HCT116 (cell line): ENCODE results near the gene SLC7A8. TPM values are rescaled to one million over a fixed set of nuclear protein-coding genes. Genes with fewer than 3 reads are reported as not detected.

Experiments
- ATAC-seq: fragments of 200-7000 bp; cut with Tn5 transposase; 2 replicates; pipeline ENCODE4 v1.9.1; 2020; ENCODE audit warnings: mild to moderate bottlenecking, moderate library complexity
- BruUV-seq: library from RNA; stranded (reverse); fragments of 400-500 nt; replicated peaks from 2 replicates; lab custom pipeline; 2021; lab: Mats Ljungman, UMichigan
- CTCF ChIA-PET: fragments of 300-600 bp; sonication (Branson Sonifier 250); formaldehyde crosslinking; loops from one replicate; lab custom pipeline; 2021; ENCODE audit warnings: antibody characterized with exemption; lab: Charles Lee
- POLR2A ChIA-PET: fragments of 300-600, 350-600 bp; sonication (Branson Sonifier 250); formaldehyde crosslinking; loops from one replicate; lab custom pipeline; 2021; ENCODE audit warnings: antibody characterized with exemption; lab: Charles Lee
- RAD21 ChIA-PET, 2 experiments: fragments of 300-600 bp; sonication (Branson Sonifier 250); formaldehyde crosslinking; loops; one replicate each; lab custom pipeline; 2023; ENCODE audit warnings: low total read pairs in 2 of 2; ENCODE audit not compliant: uncharacterized antibody in 2 of 2, unreplicated experiment in 2 of 2, low non-redundant PET in 1 of 2; lab: Charles Lee
- DNase-seq: peaks from one replicate; pipeline ENCODE4 v3.0.0-alpha.2; 2010; ENCODE audit warnings: low read depth, low spot score
- H2AFZ ChIP-seq: fragments of 200-600 bp; shearing (Covaris generic), sonication (generic); 2 replicates; pipeline ENCODE4 v1.6.1; 2017; ENCODE audit warnings: low read depth, mixed run types, mixed read lengths, antibody characterized with exemption, low read length; ENCODE audit not compliant: poor library complexity, severe bottlenecking
- H3K27ac ChIP-seq: 2 replicates; pipeline ENCODE4 v1.5.1; 2012; ENCODE audit warnings: low read depth, low read length
- H3K27me3 ChIP-seq: fragments of 200-600 bp; sonication (generic); 2 replicates; pipeline ENCODE4 v1.6.1; 2016; ENCODE audit warnings: mixed run types, low read length, mixed read lengths; ENCODE audit not compliant: insufficient read depth
- H3K36me3 ChIP-seq, 2 experiments: fragments of 200-500 bp in 1 of 2; fragments of 200-600 bp in 1 of 2; sonication (Bioruptor generic) in 1 of 2; sonication (generic) in 1 of 2; 2 replicates each; pipeline versions ENCODE4 v1.5.1 to v1.6.1; 2014 to 2016; ENCODE audit warnings: low read length in 2 of 2, inconsistent platforms in 1 of 2, mixed read lengths in 1 of 2, mixed run types in 1 of 2; ENCODE audit not compliant: insufficient read depth in 2 of 2, control insufficient read depth in 1 of 2
- H3K4me1 ChIP-seq, 2 experiments: fragments of 200-600 bp in 1 of 2; sonication (generic) in 1 of 2; 2 replicates each; pipeline versions ENCODE4 v1.5.1 to v1.6.1; 2012 to 2017; ENCODE audit warnings: low read length in 2 of 2, inconsistent platforms in 1 of 2, mild to moderate bottlenecking in 1 of 2, mixed read lengths in 1 of 2, mixed run types in 1 of 2, moderate library complexity in 1 of 2; ENCODE audit not compliant: insufficient read depth in 2 of 2, control insufficient read depth in 1 of 2
- H3K4me2 ChIP-seq: fragments of 200-600 bp; sonication (generic); 2 replicates; pipeline ENCODE4 v1.6.1; 2017; ENCODE audit warnings: mixed run types, low read length, mixed read lengths
- H3K4me3 ChIP-seq, 2 experiments: fragments of 200-600 bp in 1 of 2; sonication (generic) in 1 of 2; replicated peaks in 1 of 2; 2 replicates each; pipeline ENCODE4 v1.5.1; 2011 to 2016; ENCODE audit warnings: low read length in 2 of 2, control low read depth in 1 of 2, low read depth in 1 of 2, mild to moderate bottlenecking in 1 of 2, mixed read lengths in 1 of 2, mixed run types in 1 of 2
- H3K79me2 ChIP-seq: fragments of 200-600 bp; sonication (generic); 2 replicates; pipeline ENCODE4 v1.6.1; 2017; ENCODE audit warnings: mild to moderate bottlenecking, mixed run types, low read length, moderate library complexity, mixed read lengths; ENCODE audit not compliant: insufficient read depth
- H3K9ac ChIP-seq: fragments of 200-600 bp; sonication (generic); 2 replicates; pipeline ENCODE4 v1.6.1; 2016; ENCODE audit warnings: low read length, mixed read lengths
- H3K9me2 ChIP-seq: fragments of 200-600 bp; sonication (generic), shearing (Covaris generic); 2 replicates; pipeline ENCODE4 v1.6.1; 2017; ENCODE audit warnings: mixed run types, mild to moderate bottlenecking, moderate library complexity; ENCODE audit not compliant: insufficient read depth
- H3K9me3 ChIP-seq, 2 experiments: fragments of 200-500 bp in 1 of 2; fragments of 200-600 bp in 1 of 2; sonication (Bioruptor generic) in 1 of 2; sonication (generic) in 1 of 2; 2 replicates each; pipeline ENCODE4 v1.6.1; 2014 to 2017; ENCODE audit warnings: low read length in 2 of 2, mixed read lengths in 2 of 2, inconsistent platforms in 1 of 2, low read depth in 1 of 2, mild to moderate bottlenecking in 1 of 2, mixed run types in 1 of 2, moderate library complexity in 1 of 2; ENCODE audit not compliant: control insufficient read depth in 1 of 2, insufficient read depth in 1 of 2
- H4K20me1 ChIP-seq: fragments of 200-600 bp; sonication (generic), shearing (Covaris generic); 2 replicates; pipeline ENCODE4 v1.6.1; 2017; ENCODE audit warnings: mixed run types, mild to moderate bottlenecking, moderate library complexity; ENCODE audit not compliant: insufficient read depth
- CBX3 ChIP-seq: IDR thresholded peaks from 2 replicates; pipeline ENCODE4 v1.6.1; 2012; ENCODE audit warnings: low read depth
- CEBPB ChIP-seq: IDR thresholded peaks from 2 replicates; pipeline ENCODE4 v1.6.1; 2012; ENCODE audit warnings: low read depth
- EGR1 ChIP-seq: IDR thresholded peaks from 2 replicates; pipeline ENCODE4 v1.6.1; 2012; ENCODE audit warnings: low read depth
- ELF1 ChIP-seq: IDR thresholded peaks from 2 replicates; pipeline ENCODE4 v1.6.1; 2012; ENCODE audit warnings: low read depth, borderline replicate concordance
- EZH2phosphoT487 ChIP-seq: fragments of 200-600 bp; IDR thresholded peaks from 2 replicates; pipeline ENCODE4 v1.6.1; 2018; ENCODE audit warnings: antibody characterized with exemption, borderline replicate concordance
- FOSL1 ChIP-seq: IDR thresholded peaks from 2 replicates; pipeline ENCODE4 v1.6.1; 2012; ENCODE audit warnings: low read depth
- POLR2A ChIP-seq: IDR thresholded peaks from 2 replicates; pipeline ENCODE4 v1.7.0; 2011; ENCODE audit warnings: borderline replicate concordance; ENCODE audit not compliant: insufficient read depth, insufficient read length; ENCODE audit errors: extremely low read depth
- POLR2AphosphoS5 ChIP-seq: IDR thresholded peaks from 2 replicates; pipeline ENCODE4 v1.6.1; 2011; ENCODE audit warnings: mild to moderate bottlenecking, low read depth, low read length, moderate library complexity
- RAD21 ChIP-seq: IDR thresholded peaks from 2 replicates; pipeline ENCODE4 v1.6.1; 2012; ENCODE audit warnings: low read depth, mild to moderate bottlenecking
- SIN3A ChIP-seq: IDR thresholded peaks from 2 replicates; pipeline ENCODE4 v1.6.1; 2012; ENCODE audit warnings: low read depth
- SP1 ChIP-seq: IDR thresholded peaks from 2 replicates; pipeline ENCODE4 v1.6.1; 2012; ENCODE audit warnings: low read depth
- SRF ChIP-seq: IDR thresholded peaks from 2 replicates; pipeline ENCODE4 v1.6.1; 2012; ENCODE audit warnings: low read depth
- ZNF274 ChIP-seq: fragments of 200-500 bp; sonication (Bioruptor generic); IDR thresholded peaks from 2 replicates; pipeline ENCODE4 v1.6.1; 2014; ENCODE audit warnings: mild to moderate bottlenecking, low read depth, low read length, inconsistent platforms
- intact Hi-C: fragments of 100-400 bp; cut with micrococcal nuclease; formaldehyde crosslinking; loops from 2 replicates; pipeline ENCODE4 v1.10.0; 2022
- total RNA-seq: library from RNA; stranded (reverse); gene quantifications from one replicate; pipeline ENCODE4 v1.2.1, GENCODE V29; 2021; ENCODE audit not compliant: unreplicated experiment
- TF ChIP-seq, protein P1 (sequence below): IDR thresholded peaks from 2 replicates; pipeline ENCODE4 v1.6.1; 2012; ENCODE audit warnings: low read depth
- TF ChIP-seq, protein P2 (sequence below): IDR thresholded peaks from 2 replicates; pipeline ENCODE4 v1.6.1; 2012
- TF ChIP-seq, protein P3 (sequence below), 3 experiments: fragments of 200-600 bp in 1 of 3; sonication (generic) in 1 of 3; IDR thresholded peaks in 2 of 3; conservative IDR thresholded peaks in 1 of 3; 2 replicates each; pipeline ENCODE4 v1.5.1; 2012 to 2017; ENCODE audit warnings: low read depth in 2 of 3, low read length in 2 of 3, antibody characterized with exemption in 1 of 3, borderline replicate concordance in 1 of 3, control low read depth in 1 of 3, mild to moderate bottlenecking in 1 of 3, mixed read lengths in 1 of 3, mixed run types in 1 of 3, moderate library complexity in 1 of 3; ENCODE audit not compliant: insufficient read depth in 1 of 3

SLC7A8 gene
- total RNA-seq, 1 experiment from 2014 or later: 5.3 TPM

DNA sequence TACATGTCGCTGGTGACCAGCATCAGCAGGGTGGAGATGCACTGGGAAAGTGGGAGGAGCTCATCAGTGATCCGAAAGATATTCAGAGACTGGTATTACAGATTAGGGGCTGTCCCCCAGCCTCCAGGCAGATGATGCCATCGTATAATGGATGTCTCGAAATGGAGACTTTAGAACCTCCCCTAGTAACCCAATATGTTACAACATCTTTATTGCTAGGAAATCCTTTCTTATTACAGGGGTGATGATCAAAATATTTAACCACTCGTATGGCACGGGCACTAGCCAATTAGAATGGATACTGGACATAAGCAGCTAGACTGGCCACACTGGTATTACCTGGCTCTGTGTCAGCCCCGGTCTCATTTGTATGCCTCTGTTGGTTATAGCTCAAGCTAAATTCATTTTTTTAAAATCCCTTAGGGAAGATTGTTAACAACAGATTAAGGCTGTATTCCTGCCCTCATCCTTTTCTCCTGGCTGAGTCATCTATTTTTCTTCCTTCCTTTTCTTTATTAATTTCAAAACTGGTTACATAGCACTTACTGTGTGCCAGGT, 53.6 kb downstream of the SLC7A8 start:
- no peaks in the 10 kb centered on the region for H3K9me2 ChIP-seq
- no peaks in the 10 kb centered on the region for H3K36me3 ChIP-seq
- no peak overlapping the region for H2AFZ ChIP-seq
- intact Hi-C loops: no loop called here
- no peak for TF ChIP-seq FOSL1
- TF ChIP-seq POLR2AphosphoS5: no peak
- TF ChIP-seq SIN3A: no peak
- no peak for TF ChIP-seq EGR1
- TF ChIP-seq CEBPB: no peak
- no peak for TF ChIP-seq SRF
- TF ChIP-seq ELF1: no peak
- TF ChIP-seq EZH2phosphoT487: no peak
- TF ChIP-seq RAD21: no peak
- TF ChIP-seq SP1: no peak
- TF ChIP-seq, protein P1, sequence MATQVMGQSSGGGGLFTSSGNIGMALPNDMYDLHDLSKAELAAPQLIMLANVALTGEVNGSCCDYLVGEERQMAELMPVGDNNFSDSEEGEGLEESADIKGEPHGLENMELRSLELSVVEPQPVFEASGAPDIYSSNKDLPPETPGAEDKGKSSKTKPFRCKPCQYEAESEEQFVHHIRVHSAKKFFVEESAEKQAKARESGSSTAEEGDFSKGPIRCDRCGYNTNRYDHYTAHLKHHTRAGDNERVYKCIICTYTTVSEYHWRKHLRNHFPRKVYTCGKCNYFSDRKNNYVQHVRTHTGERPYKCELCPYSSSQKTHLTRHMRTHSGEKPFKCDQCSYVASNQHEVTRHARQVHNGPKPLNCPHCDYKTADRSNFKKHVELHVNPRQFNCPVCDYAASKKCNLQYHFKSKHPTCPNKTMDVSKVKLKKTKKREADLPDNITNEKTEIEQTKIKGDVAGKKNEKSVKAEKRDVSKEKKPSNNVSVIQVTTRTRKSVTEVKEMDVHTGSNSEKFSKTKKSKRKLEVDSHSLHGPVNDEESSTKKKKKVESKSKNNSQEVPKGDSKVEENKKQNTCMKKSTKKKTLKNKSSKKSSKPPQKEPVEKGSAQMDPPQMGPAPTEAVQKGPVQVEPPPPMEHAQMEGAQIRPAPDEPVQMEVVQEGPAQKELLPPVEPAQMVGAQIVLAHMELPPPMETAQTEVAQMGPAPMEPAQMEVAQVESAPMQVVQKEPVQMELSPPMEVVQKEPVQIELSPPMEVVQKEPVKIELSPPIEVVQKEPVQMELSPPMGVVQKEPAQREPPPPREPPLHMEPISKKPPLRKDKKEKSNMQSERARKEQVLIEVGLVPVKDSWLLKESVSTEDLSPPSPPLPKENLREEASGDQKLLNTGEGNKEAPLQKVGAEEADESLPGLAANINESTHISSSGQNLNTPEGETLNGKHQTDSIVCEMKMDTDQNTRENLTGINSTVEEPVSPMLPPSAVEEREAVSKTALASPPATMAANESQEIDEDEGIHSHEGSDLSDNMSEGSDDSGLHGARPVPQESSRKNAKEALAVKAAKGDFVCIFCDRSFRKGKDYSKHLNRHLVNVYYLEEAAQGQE: no peak
- TF ChIP-seq, protein P2, sequence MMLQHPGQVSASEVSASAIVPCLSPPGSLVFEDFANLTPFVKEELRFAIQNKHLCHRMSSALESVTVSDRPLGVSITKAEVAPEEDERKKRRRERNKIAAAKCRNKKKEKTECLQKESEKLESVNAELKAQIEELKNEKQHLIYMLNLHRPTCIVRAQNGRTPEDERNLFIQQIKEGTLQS: no peak
- TF ChIP-seq ZNF274: no peak
- TF ChIP-seq POLR2A: no peak
- TF ChIP-seq CBX3: no peak
- TF ChIP-seq, protein P3, sequence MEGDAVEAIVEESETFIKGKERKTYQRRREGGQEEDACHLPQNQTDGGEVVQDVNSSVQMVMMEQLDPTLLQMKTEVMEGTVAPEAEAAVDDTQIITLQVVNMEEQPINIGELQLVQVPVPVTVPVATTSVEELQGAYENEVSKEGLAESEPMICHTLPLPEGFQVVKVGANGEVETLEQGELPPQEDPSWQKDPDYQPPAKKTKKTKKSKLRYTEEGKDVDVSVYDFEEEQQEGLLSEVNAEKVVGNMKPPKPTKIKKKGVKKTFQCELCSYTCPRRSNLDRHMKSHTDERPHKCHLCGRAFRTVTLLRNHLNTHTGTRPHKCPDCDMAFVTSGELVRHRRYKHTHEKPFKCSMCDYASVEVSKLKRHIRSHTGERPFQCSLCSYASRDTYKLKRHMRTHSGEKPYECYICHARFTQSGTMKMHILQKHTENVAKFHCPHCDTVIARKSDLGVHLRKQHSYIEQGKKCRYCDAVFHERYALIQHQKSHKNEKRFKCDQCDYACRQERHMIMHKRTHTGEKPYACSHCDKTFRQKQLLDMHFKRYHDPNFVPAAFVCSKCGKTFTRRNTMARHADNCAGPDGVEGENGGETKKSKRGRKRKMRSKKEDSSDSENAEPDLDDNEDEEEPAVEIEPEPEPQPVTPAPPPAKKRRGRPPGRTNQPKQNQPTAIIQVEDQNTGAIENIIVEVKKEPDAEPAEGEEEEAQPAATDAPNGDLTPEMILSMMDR (IDR thresholded peaks at IDR 0.05 in 2 of 3, conservative IDR thresholded peaks at IDR 0.05 in 1 of 3; ENCODE audit: borderline replicate concordance in 1 of 3, insufficient read depth in 1 of 3, low read depth in 2 of 3, low read length in 2 of 3): no peak
- ChIA-PET RAD21 (no interaction called here), CTCF (interaction anchor here (4.1 kb wide), 1 partner anchor 9 kb away, joined by 20 read pairs; no protein-coding TSS in a partner anchor), POLR2A (no interaction called here)
- ATAC-seq: no peak
- no peak overlapping the region for H3K4me2 ChIP-seq
- H3K79me2 ChIP-seq: no peaks in the 10 kb centered on the region
- BruUV-seq: no TSS peak
- H3K4me3 ChIP-seq: no peak overlapping the region
- H4K20me1 ChIP-seq: no peaks in the 10 kb centered on the region
- H3K27me3 ChIP-seq: no peaks in the 10 kb centered on the region
- no peak for DNase-seq
- no peaks in the 10 kb centered on the region for H3K4me1 ChIP-seq
- H3K9me3 ChIP-seq: no peaks in the 10 kb centered on the region
- H3K27ac ChIP-seq: no peak overlapping the region
- H3K9ac ChIP-seq: no peak overlapping the region
